Measurements from ENCODE around the gene ADAMTS17.

DNA sequence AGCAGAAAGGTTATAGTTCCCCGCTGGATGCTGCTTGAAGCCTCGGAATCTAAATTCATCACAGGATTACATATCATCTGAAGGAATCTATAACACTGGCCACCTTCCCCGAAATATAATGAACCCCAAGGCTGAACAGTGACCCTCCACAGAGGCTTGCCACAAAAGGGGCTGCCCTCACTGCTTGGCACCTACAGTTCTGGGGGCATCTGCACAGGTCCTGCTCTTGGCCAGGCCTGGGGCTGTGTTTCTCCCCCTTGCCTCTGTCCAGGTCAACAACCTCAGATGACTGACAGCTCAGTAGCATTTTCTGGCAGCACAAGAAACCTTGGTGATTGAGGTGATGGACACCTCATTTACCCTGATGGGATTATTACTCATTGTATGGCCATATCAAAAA is 1.5 kb upstream of the ADAMTS17 start:
- TF ChIP-seq, protein P1, sequence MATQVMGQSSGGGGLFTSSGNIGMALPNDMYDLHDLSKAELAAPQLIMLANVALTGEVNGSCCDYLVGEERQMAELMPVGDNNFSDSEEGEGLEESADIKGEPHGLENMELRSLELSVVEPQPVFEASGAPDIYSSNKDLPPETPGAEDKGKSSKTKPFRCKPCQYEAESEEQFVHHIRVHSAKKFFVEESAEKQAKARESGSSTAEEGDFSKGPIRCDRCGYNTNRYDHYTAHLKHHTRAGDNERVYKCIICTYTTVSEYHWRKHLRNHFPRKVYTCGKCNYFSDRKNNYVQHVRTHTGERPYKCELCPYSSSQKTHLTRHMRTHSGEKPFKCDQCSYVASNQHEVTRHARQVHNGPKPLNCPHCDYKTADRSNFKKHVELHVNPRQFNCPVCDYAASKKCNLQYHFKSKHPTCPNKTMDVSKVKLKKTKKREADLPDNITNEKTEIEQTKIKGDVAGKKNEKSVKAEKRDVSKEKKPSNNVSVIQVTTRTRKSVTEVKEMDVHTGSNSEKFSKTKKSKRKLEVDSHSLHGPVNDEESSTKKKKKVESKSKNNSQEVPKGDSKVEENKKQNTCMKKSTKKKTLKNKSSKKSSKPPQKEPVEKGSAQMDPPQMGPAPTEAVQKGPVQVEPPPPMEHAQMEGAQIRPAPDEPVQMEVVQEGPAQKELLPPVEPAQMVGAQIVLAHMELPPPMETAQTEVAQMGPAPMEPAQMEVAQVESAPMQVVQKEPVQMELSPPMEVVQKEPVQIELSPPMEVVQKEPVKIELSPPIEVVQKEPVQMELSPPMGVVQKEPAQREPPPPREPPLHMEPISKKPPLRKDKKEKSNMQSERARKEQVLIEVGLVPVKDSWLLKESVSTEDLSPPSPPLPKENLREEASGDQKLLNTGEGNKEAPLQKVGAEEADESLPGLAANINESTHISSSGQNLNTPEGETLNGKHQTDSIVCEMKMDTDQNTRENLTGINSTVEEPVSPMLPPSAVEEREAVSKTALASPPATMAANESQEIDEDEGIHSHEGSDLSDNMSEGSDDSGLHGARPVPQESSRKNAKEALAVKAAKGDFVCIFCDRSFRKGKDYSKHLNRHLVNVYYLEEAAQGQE (IDR thresholded peaks at IDR 0.05; ENCODE audit: insufficient read depth in 1 of 2, low read depth in 2 of 2, low read length in 1 of 2) = no peak
- TF ChIP-seq, protein P2, sequence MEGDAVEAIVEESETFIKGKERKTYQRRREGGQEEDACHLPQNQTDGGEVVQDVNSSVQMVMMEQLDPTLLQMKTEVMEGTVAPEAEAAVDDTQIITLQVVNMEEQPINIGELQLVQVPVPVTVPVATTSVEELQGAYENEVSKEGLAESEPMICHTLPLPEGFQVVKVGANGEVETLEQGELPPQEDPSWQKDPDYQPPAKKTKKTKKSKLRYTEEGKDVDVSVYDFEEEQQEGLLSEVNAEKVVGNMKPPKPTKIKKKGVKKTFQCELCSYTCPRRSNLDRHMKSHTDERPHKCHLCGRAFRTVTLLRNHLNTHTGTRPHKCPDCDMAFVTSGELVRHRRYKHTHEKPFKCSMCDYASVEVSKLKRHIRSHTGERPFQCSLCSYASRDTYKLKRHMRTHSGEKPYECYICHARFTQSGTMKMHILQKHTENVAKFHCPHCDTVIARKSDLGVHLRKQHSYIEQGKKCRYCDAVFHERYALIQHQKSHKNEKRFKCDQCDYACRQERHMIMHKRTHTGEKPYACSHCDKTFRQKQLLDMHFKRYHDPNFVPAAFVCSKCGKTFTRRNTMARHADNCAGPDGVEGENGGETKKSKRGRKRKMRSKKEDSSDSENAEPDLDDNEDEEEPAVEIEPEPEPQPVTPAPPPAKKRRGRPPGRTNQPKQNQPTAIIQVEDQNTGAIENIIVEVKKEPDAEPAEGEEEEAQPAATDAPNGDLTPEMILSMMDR (IDR thresholded peaks at IDR 0.05) = no peak
- TF ChIP-seq POLR2AphosphoS5 (IDR thresholded peaks at IDR 0.05; ENCODE audit: low read depth, low read length) (no peak), SIN3A (IDR thresholded peaks at IDR 0.05; ENCODE audit: borderline replicate concordance, insufficient read depth, low read depth, low read length) (no peak)
